Measurements from ENCODE around the gene NUMBL. TPM values are rescaled to one million over a fixed set of nuclear protein-coding genes. Genes with fewer than 3 reads are reported as not detected.

NUMBL gene
- total and polyA plus RNA-seq, 2 of the 8 experiments (the other 6 are each of a cell fraction or from before 2014, with no cell fraction given), result 13.5 to 24.8 TPM

DNA sequence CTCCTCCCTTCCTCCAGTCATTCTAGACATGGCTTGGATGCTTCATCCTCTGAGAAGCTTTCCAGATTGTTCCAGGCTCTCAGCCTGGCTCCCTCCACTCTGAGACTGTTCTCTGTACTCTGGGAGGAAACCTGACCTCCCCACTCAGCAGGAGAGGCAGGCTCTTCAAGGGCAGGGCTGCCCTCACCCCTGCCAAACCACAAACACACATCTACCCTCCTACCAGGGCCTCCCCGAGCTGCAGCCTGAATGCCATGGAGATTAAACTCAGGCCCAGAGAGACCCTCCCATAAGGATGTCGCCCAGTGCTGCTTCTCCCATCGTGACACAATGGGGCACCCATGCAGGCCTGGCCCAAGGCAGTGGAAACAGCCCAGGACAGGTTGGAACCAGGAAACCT lies 16.2 kb downstream of the NUMBL start:
- POLR2A ChIA-PET (ENCODE audit: partially characterized antibody), result interaction anchor here (0.8 to 1.9 kb wide), 3 partner anchors 9 to 17 kb away, joined by 3 to 9 read pairs (median 5); no protein-coding TSS in a partner anchor
- no peak overlapping the region; the same call in 1 of the 2 replicates for H2BK5ac ChIP-seq (ENCODE audit: low read depth, low read length)
- H3K4me1 ChIP-seq (replicated peaks in 1 of 4; ENCODE audit: control insufficient read depth in 3 of 4, insufficient read depth in 4 of 4, low read length in 3 of 4), result no peaks in the 10 kb centered on the region
- no peak overlapping the region for H3K27ac ChIP-seq (ENCODE audit: low read depth, low read length)
- H2BK15ac ChIP-seq (ENCODE audit: low read length), result no peak overlapping the region
- H3K4me2 ChIP-seq (ENCODE audit: insufficient read depth in 1 of 2, low read depth in 2 of 2, low read length in 2 of 2), result no peak overlapping the region
- H3K18ac ChIP-seq (ENCODE audit: extremely low read depth, low read length), result no peak overlapping the region
- H3K36me3 ChIP-seq (ENCODE audit: control insufficient read depth in 2 of 4, insufficient read depth in 4 of 4, low read length in 3 of 4), result peaks cover 11 to 60% (median 32%) of the 10 kb centered on the region in 4 experiments; a peak in 7 of 8 replicates
- H3K27me3 ChIP-seq (replicated peaks in 1 of 4; ENCODE audit: control insufficient read depth in 3 of 4, extremely low read depth in 1 of 4, insufficient read depth in 3 of 4, low read length in 3 of 4), result no peaks in the 10 kb centered on the region; a peak in 1 of 7 replicates
- no peak overlapping the region for H2AFZ ChIP-seq (ENCODE audit: low read length)
- H3K9me3 ChIP-seq (ENCODE audit: insufficient read depth in 2 of 2, low read depth in 1 of 2, low read length in 1 of 2), result no peaks in the 10 kb centered on the region
- CTCF ChIA-PET (ENCODE audit: partially characterized antibody), result interaction anchor here (0.9 kb wide), 1 partner anchor 17 kb away, joined by 3 read pairs; no protein-coding TSS in a partner anchor
- H2AK5ac ChIP-seq (ENCODE audit: low read depth, low read length), result no peak overlapping the region
- H3K4me3 ChIP-seq (ENCODE audit: extremely low read depth in 1 of 4, insufficient read depth in 2 of 4, low read depth in 3 of 4, low read length in 4 of 4), result no peak overlapping the region
- no peak overlapping the region for H4K8ac ChIP-seq (ENCODE audit: extremely low read depth, insufficient read depth, low read length)
- 89% methylated on average over 3 of the region's 3 CpGs; no CpG with 5 or more reads in 1 of the 2 experiments for WGBS, 2 experiments (ENCODE audit: extremely low coverage in 1 of 2, insufficient coverage in 1 of 2, insufficient read length in 1 of 2, insufficient replicate concordance in 2 of 2, low coverage in 1 of 2, low lambda C conversion rate in 2 of 2, missing lambda C conversion rate in 1 of 2)
- H2BK120ac ChIP-seq (replicated peaks; ENCODE audit: low read depth, low read length), result no peak overlapping the region
- no peak overlapping the region for H2BK20ac ChIP-seq (ENCODE audit: low read length)
- H3K4ac ChIP-seq (replicated peaks; ENCODE audit: insufficient read length, low read depth, low read length), result no peak overlapping the region
- H3K79me2 ChIP-seq (ENCODE audit: control insufficient read depth in 1 of 2, insufficient read depth in 2 of 2, low read length in 2 of 2), result no peaks in the 10 kb centered on the region
- no peak overlapping the region for H4K91ac ChIP-seq (replicated peaks; ENCODE audit: insufficient read length, low read length)
- DNase-seq (ENCODE audit: low read depth in 1 of 2, low spot score in 2 of 2) (no peak), FAIRE-seq (no peak)
- H4K20me1 ChIP-seq (replicated peaks in 1 of 2; ENCODE audit: control insufficient read depth in 1 of 2, insufficient read depth in 2 of 2, low read length in 2 of 2), result peaks cover 0 to 11% of the 10 kb centered on the region in 2 experiments
- no peak overlapping the region for H3K9ac ChIP-seq (replicated peaks in 1 of 4; ENCODE audit: extremely low read depth in 1 of 4, low read depth in 3 of 4, low read length in 3 of 4)
- H3K23ac ChIP-seq (ENCODE audit: insufficient read length), result no peak overlapping the region
- H4K5ac ChIP-seq (ENCODE audit: insufficient read length, low read depth, low read length), result no peak overlapping the region
- H3K14ac ChIP-seq (ENCODE audit: insufficient read length), result no peak overlapping the region
- H3K23me2 ChIP-seq (ENCODE audit: low read depth, low read length), result peaks cover 2% of the 10 kb centered on the region; the same call in 1 of the 2 replicates
- no peak overlapping the region for H2BK12ac ChIP-seq (ENCODE audit: low read depth, low read length)
- no peak overlapping the region for H3K56ac ChIP-seq (replicated peaks; ENCODE audit: insufficient read length, low read depth, low read length)
- no peaks in the 10 kb centered on the region for H3K79me1 ChIP-seq (ENCODE audit: low read depth, low read length)
- TF ChIP-seq SAP30 (IDR thresholded peaks at IDR 0.05; ENCODE audit: insufficient read depth, insufficient replicate concordance, low read length) (no peak), PHF8 (conservative IDR thresholded peaks at IDR 0.05; ENCODE audit: low read depth, low read length) (no peak), RNF2 (IDR thresholded peaks at IDR 0.05; ENCODE audit: borderline replicate concordance, low read depth, low read length, missing control alignments, poor library complexity, severe bottlenecking) (no peak), GTF2F1 (IDR thresholded peaks at IDR 0.05; ENCODE audit: borderline replicate concordance, low read depth, low read length) (no peak), POLR2AphosphoS5 (IDR thresholded peaks at IDR 0.05; ENCODE audit: low read depth, low read length) (no peak), CEBPB (IDR thresholded peaks at IDR 0.05; ENCODE audit: low read depth, low read length) (no peak)
